Left lung (tissue), 10 donors: ENCODE measurements around the gene PRKN. TPM values are rescaled to one million over a fixed set of nuclear protein-coding genes. Genes with fewer than 3 reads are reported as not detected.

ENCODE experiments used
- ATAC-seq: fragments of 200-7000 bp; cut with Tn5 transposase; one replicate; pipeline ENCODE4 v1.9.1; 2020; ENCODE audit warnings: moderate library complexity
- DNase-seq, 4 donors: peaks; one replicate each; pipeline ENCODE4 v3.0.0-alpha.2; 2013 to 2020
- H3K27ac ChIP-seq, 2 donors: fragments of 200-600 bp; sonication (generic) in 1 of 2; one replicate each; pipeline versions ENCODE4 v1.5.0 to v1.8.0; 2020 to 2021
- H3K27me3 ChIP-seq, 2 donors: fragments of 200-600 bp; sonication (generic) in 1 of 2; one replicate each; pipeline versions ENCODE4 v1.5.0 to v1.8.0; 2020 to 2021
- H3K36me3 ChIP-seq, 2 donors: fragments of 200-600 bp; sonication (generic) in 1 of 2; one replicate each; pipeline versions ENCODE4 v1.5.0 to v1.8.0; 2020 to 2021
- H3K4me1 ChIP-seq, 2 donors: fragments of 200-600 bp; one replicate each; pipeline ENCODE4 v1.8.0; 2021
- H3K4me3 ChIP-seq, 2 donors: fragments of 200-600 bp; sonication (generic) in 1 of 2; one replicate each; pipeline versions ENCODE4 v1.5.0 to v1.8.0; 2020 to 2021; ENCODE audit warnings: mild to moderate bottlenecking in 1 of 2
- H3K9me3 ChIP-seq, 2 donors: fragments of 200-600 bp; sonication (generic) in 1 of 2; one replicate each; pipeline versions ENCODE4 v1.5.0 to v1.8.0; 2020 to 2021
- intact Hi-C, 2 donors: fragments of 100-400 bp; cut with DNase I; formaldehyde crosslinking; loops; one replicate each; pipeline versions ENCODE4 v1.11.2 to v1.14.2; 2022
- polyA plus RNA-seq, 6 donors: library from polyadenylated mRNA; unstranded; fragments of 120-200 nt; gene quantifications; one replicate each; pipeline ENCODE4 v1.2.1, GENCODE V29; 2013; ENCODE audit not compliant: insufficient read length in 6 of 6
- total RNA-seq, 2 donors: library from RNA; stranded (reverse); fragmentation: NEBNext Ultra II Directional; extraction: Animal tissue kit (Norgen Biotek cat#: 25700); gene quantifications; one replicate each; pipeline ENCODE4 v1.2.1, GENCODE V29; 2021
- TF ChIP-seq, protein P1 (sequence below), 2 donors: fragments of 200-600 bp; sonication (generic) in 1 of 2; IDR thresholded peaks; one replicate each; pipeline versions ENCODE4 v1.5.0 to v1.8.0; 2021; ENCODE audit warnings: antibody characterized with exemption in 2 of 2
- donor health status: DM: no; HTN: yes; CAD: no.
- donor health status: DM: no; HTN: no; CAD: no.

Gene PRKN
- total and polyA plus RNA-seq, 8 donors, result 1.9 to 4.3 (median 2.5) TPM

- Histone ChIP-seq H3K4me1 (no peaks in the 10 kb centered on the region), H3K36me3 (no peaks in the 10 kb centered on the region), H3K27ac (no peak overlapping the region), H3K27me3 (no peaks in the 10 kb centered on the region), H3K4me3 (no peak overlapping the region), H3K9me3 (no peaks in the 10 kb centered on the region)
- DNase-seq (no peak), ATAC-seq (no peak)
- TF ChIP-seq, protein P1, sequence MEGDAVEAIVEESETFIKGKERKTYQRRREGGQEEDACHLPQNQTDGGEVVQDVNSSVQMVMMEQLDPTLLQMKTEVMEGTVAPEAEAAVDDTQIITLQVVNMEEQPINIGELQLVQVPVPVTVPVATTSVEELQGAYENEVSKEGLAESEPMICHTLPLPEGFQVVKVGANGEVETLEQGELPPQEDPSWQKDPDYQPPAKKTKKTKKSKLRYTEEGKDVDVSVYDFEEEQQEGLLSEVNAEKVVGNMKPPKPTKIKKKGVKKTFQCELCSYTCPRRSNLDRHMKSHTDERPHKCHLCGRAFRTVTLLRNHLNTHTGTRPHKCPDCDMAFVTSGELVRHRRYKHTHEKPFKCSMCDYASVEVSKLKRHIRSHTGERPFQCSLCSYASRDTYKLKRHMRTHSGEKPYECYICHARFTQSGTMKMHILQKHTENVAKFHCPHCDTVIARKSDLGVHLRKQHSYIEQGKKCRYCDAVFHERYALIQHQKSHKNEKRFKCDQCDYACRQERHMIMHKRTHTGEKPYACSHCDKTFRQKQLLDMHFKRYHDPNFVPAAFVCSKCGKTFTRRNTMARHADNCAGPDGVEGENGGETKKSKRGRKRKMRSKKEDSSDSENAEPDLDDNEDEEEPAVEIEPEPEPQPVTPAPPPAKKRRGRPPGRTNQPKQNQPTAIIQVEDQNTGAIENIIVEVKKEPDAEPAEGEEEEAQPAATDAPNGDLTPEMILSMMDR (IDR thresholded peaks at IDR 0.05), result no peak
- intact Hi-C loops, result no loop called here
Observed at GRCh38 chr6:161465403-161465802, 1262.2 kb downstream of the PRKN start.

GRCh38 chr6:161463071-161463470 is 1264.5 kb downstream of the PRKN start:
- Histone ChIP-seq H3K36me3 (no peaks in the 10 kb centered on the region), H3K9me3 (no peaks in the 10 kb centered on the region), H3K4me3 (no peak overlapping the region), H3K4me1 (no peaks in the 10 kb centered on the region), H3K27ac (no peak overlapping the region), H3K27me3 (no peaks in the 10 kb centered on the region)
- intact Hi-C loops, result no loop called here
- ATAC-seq, result no peak
- DNase-seq, result no peak
- TF ChIP-seq, protein P1 (IDR thresholded peaks at IDR 0.05), result no peak

DNA sequence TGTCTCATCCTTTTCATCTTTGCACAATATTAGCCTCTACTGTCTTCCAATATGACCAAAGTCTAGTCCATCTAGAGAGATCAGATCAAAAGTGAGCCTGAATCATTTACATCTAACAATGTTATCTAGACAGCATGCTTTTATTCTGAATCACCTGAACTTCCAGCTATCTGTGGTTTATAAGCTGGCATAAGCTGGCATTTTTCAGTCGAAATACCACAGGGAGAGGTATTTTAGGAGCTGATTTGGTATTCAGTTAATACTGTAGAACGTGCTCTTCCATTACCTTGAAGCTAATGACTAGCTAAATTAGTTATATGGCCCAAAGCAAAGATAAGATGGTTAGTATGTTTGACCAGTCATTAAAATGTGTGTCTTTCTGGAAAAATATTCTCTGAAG is 1265.4 kb downstream of the PRKN start:
- TF ChIP-seq, protein P1 (IDR thresholded peaks at IDR 0.05), result no peak
- H3K27me3 ChIP-seq, result no peaks in the 10 kb centered on the region
- no peak for DNase-seq

DNA sequence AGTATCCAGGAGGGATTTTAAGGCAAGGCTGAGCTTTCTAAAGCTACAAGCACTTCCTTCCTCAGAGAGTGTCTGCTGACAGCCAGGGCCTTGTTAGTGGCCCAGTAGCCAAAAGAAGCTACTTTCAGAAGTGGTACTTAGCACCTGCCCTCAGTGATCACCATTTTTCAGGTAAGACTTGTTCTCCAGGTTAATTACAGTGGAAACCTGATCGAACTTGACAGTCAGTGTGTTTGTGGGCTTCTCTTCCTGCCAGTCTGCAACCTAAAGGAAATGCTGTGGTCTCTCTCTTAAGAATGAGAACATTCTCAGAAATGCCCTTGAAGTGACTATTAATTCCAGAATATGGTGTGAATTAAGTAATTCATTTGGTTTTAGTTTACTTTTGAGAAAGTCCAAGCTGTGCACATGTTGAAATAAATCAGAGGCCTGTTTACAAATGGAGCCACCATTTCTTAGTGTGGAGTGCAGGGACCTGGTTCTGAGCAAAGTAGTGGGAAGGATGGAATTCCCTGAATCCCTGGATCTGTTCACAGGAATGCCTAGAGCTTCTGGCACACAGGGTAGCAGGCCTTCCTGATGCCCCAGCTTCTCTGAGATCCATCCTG is 1268.5 kb downstream of the PRKN start:
- DNase-seq (no peak), ATAC-seq (no peak)
- Histone ChIP-seq H3K36me3 (no peaks in the 10 kb centered on the region), H3K9me3 (no peaks in the 10 kb centered on the region), H3K27ac (no peak overlapping the region), H3K4me1 (no peaks in the 10 kb centered on the region), H3K4me3 (no peak overlapping the region), H3K27me3 (no peaks in the 10 kb centered on the region)
- TF ChIP-seq, protein P1 (IDR thresholded peaks at IDR 0.05), result no peak
- intact Hi-C loops, result no loop called here

More for the DNA sequence above, 1265.4 kb downstream of the PRKN start:
- no peaks in the 10 kb centered on the region for H3K36me3 ChIP-seq
- intact Hi-C loops, result no loop called here
- H3K27ac ChIP-seq, result no peak overlapping the region
- H3K9me3 ChIP-seq, result no peaks in the 10 kb centered on the region
- no peaks in the 10 kb centered on the region for H3K4me1 ChIP-seq
- H3K4me3 ChIP-seq, result no peak overlapping the region
- no peak for ATAC-seq

- ATAC-seq, result no peak
- no peak for DNase-seq
- Histone ChIP-seq H3K27me3 (no peaks in the 10 kb centered on the region), H3K36me3 (no peaks in the 10 kb centered on the region), H3K4me3 (no peak overlapping the region), H3K9me3 (no peaks in the 10 kb centered on the region), H3K4me1 (no peaks in the 10 kb centered on the region), H3K27ac (no peak overlapping the region)
- TF ChIP-seq, protein P1 (IDR thresholded peaks at IDR 0.05), result no peak
- intact Hi-C loops, result no loop called here
Observed at GRCh38 chr6:161458201-161458951, 1269.2 kb downstream of the PRKN start.
